HEK293 (cell line): Measurements from ENCODE around the gene IPO11.

Experiments used
- CTCF ChIP-seq: fragments of 450-650 bp; formaldehyde crosslinking; IDR thresholded peaks from 2 replicates; pipeline ENCODE4 v1.5.1; 2016; ENCODE audit warnings: missing biosample characterization, missing genetic modification characterization
- KLF9 ChIP-seq: fragments of 450-650 bp; formaldehyde crosslinking; IDR thresholded peaks from 2 replicates; pipeline ENCODE4 v1.5.1; 2016; ENCODE audit warnings: missing biosample characterization, missing genetic modification characterization, low read depth
- RBAK ChIP-seq: fragments of 450-650 bp; formaldehyde crosslinking; IDR thresholded peaks from 2 replicates; pipeline ENCODE4 v1.5.1; 2016; ENCODE audit warnings: missing biosample characterization, missing genetic modification characterization
- SP3 ChIP-seq: fragments of 450-650 bp; formaldehyde crosslinking; IDR thresholded peaks from 2 replicates; pipeline ENCODE4 v1.5.1; 2016; ENCODE audit warnings: missing biosample characterization, missing genetic modification characterization
- TCF7L2 ChIP-seq: IDR thresholded peaks from 2 replicates; pipeline ENCODE4 v1.6.1; 2011; ENCODE audit warnings: low read depth, mild to moderate bottlenecking, inconsistent platforms, low read length, moderate library complexity, borderline replicate concordance
- ZNF138 ChIP-seq: fragments of 450-650 bp; formaldehyde crosslinking; IDR thresholded peaks from 2 replicates; pipeline ENCODE4 v1.5.1; 2016; ENCODE audit warnings: missing biosample characterization, missing genetic modification characterization, borderline replicate concordance
- ZNF155 ChIP-seq: fragments of 450-650 bp; formaldehyde crosslinking; IDR thresholded peaks from 2 replicates; pipeline ENCODE4 v1.5.1; 2016; ENCODE audit warnings: missing biosample characterization, missing genetic modification characterization
- ZNF600 ChIP-seq: fragments of 450-650 bp; formaldehyde crosslinking; IDR thresholded peaks from 2 replicates; pipeline ENCODE4 v1.5.1; 2016; ENCODE audit warnings: missing biosample characterization, missing genetic modification characterization
- ZNF670 ChIP-seq: fragments of 450-650 bp; formaldehyde crosslinking; IDR thresholded peaks from 2 replicates; pipeline ENCODE4 v1.5.1; 2016; ENCODE audit warnings: missing biosample characterization, missing genetic modification characterization, low read depth
- ZNF677 ChIP-seq: fragments of 450-650 bp; IDR thresholded peaks from 2 replicates; pipeline ENCODE4 v1.5.0; 2018; ENCODE audit warnings: missing biosample characterization, mild to moderate bottlenecking, missing genetic modification characterization, moderate library complexity
- TF ChIP-seq, protein P1 (sequence below): fragments of 450-650 bp; formaldehyde crosslinking; IDR thresholded peaks from 2 replicates; pipeline ENCODE4 v1.5.1; 2016; ENCODE audit warnings: missing biosample characterization, missing genetic modification characterization
- TF ChIP-seq, protein P2 (sequence below): fragments of 450-650 bp; formaldehyde crosslinking; IDR thresholded peaks from 2 replicates; pipeline ENCODE4 v1.5.1; 2016; ENCODE audit warnings: missing biosample characterization, missing genetic modification characterization

- TF ChIP-seq, protein P1, sequence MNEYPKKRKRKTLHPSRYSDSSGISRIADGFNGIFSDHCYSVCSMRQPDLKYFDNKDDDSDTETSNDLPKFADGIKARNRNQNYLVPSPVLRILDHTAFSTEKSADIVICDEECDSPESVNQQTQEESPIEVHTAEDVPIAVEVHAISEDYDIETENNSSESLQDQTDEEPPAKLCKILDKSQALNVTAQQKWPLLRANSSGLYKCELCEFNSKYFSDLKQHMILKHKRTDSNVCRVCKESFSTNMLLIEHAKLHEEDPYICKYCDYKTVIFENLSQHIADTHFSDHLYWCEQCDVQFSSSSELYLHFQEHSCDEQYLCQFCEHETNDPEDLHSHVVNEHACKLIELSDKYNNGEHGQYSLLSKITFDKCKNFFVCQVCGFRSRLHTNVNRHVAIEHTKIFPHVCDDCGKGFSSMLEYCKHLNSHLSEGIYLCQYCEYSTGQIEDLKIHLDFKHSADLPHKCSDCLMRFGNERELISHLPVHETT: no peak
- no peak for TF ChIP-seq CTCF (tag by site-specific recombination)
- no peak for TF ChIP-seq ZNF670 (tag by site-specific recombination)
- TF ChIP-seq, protein P2, sequence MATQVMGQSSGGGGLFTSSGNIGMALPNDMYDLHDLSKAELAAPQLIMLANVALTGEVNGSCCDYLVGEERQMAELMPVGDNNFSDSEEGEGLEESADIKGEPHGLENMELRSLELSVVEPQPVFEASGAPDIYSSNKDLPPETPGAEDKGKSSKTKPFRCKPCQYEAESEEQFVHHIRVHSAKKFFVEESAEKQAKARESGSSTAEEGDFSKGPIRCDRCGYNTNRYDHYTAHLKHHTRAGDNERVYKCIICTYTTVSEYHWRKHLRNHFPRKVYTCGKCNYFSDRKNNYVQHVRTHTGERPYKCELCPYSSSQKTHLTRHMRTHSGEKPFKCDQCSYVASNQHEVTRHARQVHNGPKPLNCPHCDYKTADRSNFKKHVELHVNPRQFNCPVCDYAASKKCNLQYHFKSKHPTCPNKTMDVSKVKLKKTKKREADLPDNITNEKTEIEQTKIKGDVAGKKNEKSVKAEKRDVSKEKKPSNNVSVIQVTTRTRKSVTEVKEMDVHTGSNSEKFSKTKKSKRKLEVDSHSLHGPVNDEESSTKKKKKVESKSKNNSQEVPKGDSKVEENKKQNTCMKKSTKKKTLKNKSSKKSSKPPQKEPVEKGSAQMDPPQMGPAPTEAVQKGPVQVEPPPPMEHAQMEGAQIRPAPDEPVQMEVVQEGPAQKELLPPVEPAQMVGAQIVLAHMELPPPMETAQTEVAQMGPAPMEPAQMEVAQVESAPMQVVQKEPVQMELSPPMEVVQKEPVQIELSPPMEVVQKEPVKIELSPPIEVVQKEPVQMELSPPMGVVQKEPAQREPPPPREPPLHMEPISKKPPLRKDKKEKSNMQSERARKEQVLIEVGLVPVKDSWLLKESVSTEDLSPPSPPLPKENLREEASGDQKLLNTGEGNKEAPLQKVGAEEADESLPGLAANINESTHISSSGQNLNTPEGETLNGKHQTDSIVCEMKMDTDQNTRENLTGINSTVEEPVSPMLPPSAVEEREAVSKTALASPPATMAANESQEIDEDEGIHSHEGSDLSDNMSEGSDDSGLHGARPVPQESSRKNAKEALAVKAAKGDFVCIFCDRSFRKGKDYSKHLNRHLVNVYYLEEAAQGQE: no peak
- TF ChIP-seq TCF7L2: no peak
- no peak for TF ChIP-seq ZNF138 (tag by site-specific recombination)
- no peak for TF ChIP-seq ZNF677 (tag by site-specific recombination)
- TF ChIP-seq RBAK (tag by site-specific recombination): no peak
- no peak for TF ChIP-seq ZNF600 (tag by site-specific recombination)
- no peak for TF ChIP-seq SP3
- TF ChIP-seq KLF9: no peak
- TF ChIP-seq ZNF155: no peak
These were observed 25.7 kb upstream of the IPO11 start for GRCh38 chr5:62386824-62387223.
